Hematopoietic multipotent progenitor cell treated with erythropoietin and hydrocortisone succinate and interleukin-3 and kit ligand, for 6 days (in vitro differentiated cells): ENCODE measurements around the gene UGT2B7.
A peak's percentile ranks its signal among the peaks of the same experiment; 100 is the strongest.
"Not testable (repeated sequence)": the region's sequence is repeated elsewhere in the genome, so short reads cannot be mapped to it uniquely, and the experiment has no call there.

Source experiments
- DNase-seq: peaks from one replicate; pipeline ENCODE4 v3.0.0-alpha.2; 2015

Gene UGT2B7

DNA sequence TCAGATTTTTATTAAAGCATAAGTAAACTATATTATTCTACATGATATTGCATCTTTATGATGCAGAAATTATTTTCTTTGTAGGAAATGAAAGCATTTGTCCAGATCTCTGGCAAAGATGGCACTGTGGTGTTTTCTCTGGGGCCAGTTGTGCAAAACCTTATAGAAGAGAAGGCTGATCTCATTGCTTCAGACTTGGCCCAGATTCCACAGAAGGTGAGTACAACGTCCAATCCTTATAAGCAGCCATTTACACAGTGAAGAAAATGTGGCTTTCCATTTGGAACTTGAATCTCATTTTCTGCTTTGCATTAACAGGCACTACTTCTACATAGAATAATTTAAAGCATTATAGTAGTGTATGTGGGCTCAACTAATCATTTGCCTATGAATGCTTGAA is 6.9 kb upstream of the UGT2B7 start:
- DNase-seq = no peak

GRCh38 chr4:69092190-69092589 is 4.1 kb upstream of the UGT2B7 start:
- no peak for DNase-seq

- DNase-seq = no peak
These were observed 3.2 kb upstream of the UGT2B7 start for GRCh38 chr4:69092980-69093568.

DNA sequence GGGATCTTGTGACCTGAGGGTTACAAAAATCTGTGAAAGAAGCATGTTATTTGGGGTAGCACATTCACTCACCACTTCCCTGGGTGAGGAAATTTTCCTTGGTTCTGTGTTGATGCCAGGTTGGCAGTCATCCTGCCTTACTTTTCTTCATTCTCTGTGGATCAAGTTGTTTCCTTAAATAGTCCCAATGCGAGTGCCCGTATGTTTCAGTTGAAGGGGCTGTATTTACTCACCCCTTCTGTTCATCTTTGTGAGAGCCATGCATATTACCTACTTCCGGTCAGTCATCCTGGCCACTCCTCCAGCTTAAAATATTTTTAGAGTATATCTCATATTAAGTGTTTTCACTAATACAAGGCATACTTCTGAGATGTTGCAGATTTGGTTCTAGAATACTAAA is 2.6 kb upstream of the UGT2B7 start:
- DNase-seq = no peak

GRCh38 chr4:69095301-69095731 is 958 bp upstream of the UGT2B7 start:
- DNase-seq = peak; percentile 1

GRCh38 chr4:69096810-69097209 is 536 bp downstream of the UGT2B7 start:
- no peak for DNase-seq

GRCh38 chr4:69098470-69098869 is 2.2 kb downstream of the UGT2B7 start:
- DNase-seq = no peak

DNA sequence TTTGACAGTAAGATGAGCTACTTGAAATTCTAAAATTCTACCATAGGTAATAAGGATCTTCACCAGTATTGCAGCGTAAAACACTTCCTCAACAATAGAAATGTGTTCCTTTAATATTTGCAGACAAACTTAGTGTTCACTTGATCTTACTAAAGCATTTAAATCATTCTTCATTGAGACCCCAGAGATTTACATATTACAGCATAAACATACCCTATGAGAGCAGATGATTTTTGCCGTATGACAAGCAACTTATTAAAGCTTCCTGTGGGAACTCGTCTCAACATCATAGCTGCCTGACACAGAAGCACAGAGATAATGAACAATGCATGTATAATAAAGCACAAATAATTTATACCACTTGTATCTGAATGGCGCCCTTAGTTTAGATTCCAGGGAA is 3.6 kb downstream of the UGT2B7 start:
- no peak for DNase-seq

GRCh38 chr4:69102668-69103067 is 6.4 kb downstream of the UGT2B7 start:
- not testable (repeated sequence) for DNase-seq

- DNase-seq = no peak
These were observed 8.5 kb downstream of the UGT2B7 start for GRCh38 chr4:69104719-69105275.

- DNase-seq = not testable (repeated sequence)
These were observed 19.0 kb downstream of the UGT2B7 start for GRCh38 chr4:69115151-69115850.

- no peak for DNase-seq
These were observed 19.6 kb downstream of the UGT2B7 start for GRCh38 chr4:69115851-69116213.

- DNase-seq = no peak
These were observed 20.5 kb downstream of the UGT2B7 start for GRCh38 chr4:69116645-69117321.

- DNase-seq = no peak
These were observed 24.6 kb downstream of the UGT2B7 start for GRCh38 chr4:69120870-69121269.

GRCh38 chr4:69122476-69122875 is 26.2 kb downstream of the UGT2B7 start:
- DNase-seq = no peak

DNA sequence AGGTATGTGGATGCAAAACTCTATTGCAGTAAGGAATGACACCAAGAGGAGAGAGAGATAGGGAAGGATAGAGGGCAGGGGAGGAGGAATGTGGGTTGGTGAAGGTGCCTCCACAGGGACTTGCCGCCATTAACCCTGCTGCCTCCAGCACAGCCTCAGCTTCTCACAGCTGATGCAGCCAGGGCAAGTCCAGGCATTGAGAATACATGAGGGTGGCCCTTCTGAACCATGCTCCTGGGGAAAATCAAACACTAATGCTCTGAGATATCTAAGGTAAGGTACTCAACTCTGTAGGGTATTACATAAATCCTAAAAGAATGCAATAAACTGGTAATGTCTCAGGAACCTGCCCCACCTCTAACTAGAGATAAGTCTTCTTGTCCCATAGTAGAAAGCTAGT is 28.7 kb downstream of the UGT2B7 start:
- DNase-seq = no peak

GRCh38 chr4:69126024-69126423 is 29.8 kb downstream of the UGT2B7 start:
- no peak for DNase-seq

DNA sequence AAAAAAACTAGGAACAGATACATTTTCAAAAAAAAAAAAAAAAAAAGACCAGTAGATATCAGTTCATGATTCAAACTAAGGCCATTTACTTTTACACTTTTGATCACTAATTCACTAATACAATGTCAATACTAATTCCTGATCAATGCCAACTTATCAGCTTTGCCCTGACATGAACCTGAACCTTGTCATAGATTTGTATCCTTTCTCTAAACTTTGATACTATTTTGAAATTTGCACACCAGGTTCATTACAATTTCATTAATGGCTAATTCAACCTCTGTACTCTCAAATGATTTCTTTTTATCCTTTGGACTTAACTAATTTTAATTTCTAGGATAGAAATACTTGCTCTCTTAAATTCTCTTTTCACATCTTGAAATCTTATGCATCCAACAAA is 37.7 kb downstream of the UGT2B7 start:
- no peak for DNase-seq

DNA sequence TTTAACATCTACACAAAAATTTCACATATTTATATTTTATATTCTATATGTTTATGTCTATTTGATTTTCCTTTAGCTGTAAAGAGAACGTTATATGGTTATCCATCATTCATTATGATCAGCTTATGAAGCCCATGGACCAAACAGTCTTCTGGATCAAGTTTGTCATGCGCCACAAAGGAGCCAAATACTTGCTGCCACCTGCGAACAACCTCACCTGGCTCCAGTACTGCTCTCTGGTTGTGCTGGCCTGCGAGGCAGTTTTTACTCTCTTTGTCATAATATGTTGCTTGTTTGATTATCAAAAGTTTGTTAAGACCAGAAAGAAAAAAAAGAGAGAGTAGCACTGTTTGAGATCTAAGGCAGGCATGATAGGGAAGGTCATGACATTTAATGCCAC is 38.2 kb downstream of the UGT2B7 start:
- no peak for DNase-seq

GRCh38 chr4:69141320-69141719 is 45.0 kb downstream of the UGT2B7 start:
- no peak for DNase-seq

DNA sequence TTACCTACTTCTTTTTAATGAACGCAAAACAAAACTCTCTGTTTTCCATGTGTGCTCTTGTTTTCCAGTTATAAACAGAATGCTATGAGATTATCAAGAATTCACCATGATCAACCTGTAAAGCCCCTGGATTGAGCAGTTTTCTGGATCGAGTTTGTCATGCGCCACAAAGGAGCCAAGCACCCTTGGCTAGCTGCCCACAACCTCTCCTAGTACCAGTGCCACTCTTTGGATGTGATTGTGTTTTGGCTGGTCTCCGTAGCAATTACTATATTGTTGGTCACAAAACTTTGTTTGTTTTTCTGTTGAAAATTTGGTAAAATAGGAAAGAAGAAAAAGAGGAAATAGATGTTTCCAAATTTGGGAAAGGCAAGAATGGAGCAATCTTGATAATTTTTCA is 51.1 kb downstream of the UGT2B7 start:
- no peak for DNase-seq

GRCh38 chr4:69154021-69154420 is 57.7 kb downstream of the UGT2B7 start:
- DNase-seq = no peak

- peak; percentile 28 for DNase-seq
These were observed 60.6 kb downstream of the UGT2B7 start for GRCh38 chr4:69156913-69157312.
